ENCODE data around the gene CYB5R4.

The CYB5R4 gene

GRCh38 chr6:83985715-83986114 is 126.2 kb downstream of the CYB5R4 start:
- no peak for DNase-seq

GRCh38 chr6:83998021-83998584 is 138.6 kb downstream of the CYB5R4 start:
- no peak for DNase-seq

DNA sequence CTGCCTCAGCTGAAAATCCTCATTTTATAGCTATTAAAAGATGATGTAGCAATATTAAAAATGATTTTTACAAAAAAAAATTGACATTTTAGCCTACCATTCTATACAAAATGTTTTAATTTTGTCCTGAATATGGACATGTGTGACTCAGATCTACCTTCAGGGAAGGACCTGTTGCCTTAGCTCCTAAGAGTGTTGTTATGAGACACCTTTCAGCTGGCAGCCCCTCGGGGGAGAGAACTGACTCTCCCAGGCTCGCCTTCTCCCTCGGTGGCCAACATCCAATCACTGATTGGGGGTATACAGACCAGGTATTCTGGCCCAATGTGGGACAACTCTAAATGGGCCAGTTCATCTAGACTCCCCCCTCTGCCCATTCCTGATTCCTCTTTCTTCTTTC is 141.6 kb downstream of the CYB5R4 start:
- no peak for DNase-seq

GRCh38 chr6:84002226-84002625 is 142.7 kb downstream of the CYB5R4 start:
- no peak for DNase-seq

DNA sequence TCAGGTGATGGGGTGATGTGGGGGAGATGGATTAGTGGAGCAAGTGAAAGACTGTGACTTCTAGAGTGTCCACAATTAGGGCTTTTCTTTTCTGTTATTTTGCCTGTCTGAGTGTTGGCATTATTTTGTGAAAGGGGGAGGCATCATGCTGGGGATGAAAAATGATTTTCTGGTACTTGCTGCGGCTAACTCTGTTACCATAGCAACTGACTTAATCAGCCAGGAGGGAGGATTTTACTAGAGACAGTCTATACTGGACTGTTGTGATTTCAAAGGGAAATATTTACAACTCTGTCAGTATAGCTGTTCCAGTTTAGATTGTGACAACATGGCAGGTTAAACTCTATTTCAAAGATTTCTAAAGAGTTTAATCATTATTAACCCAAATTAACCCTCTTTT is 143.6 kb downstream of the CYB5R4 start:
- DNase-seq = no peak

DNA sequence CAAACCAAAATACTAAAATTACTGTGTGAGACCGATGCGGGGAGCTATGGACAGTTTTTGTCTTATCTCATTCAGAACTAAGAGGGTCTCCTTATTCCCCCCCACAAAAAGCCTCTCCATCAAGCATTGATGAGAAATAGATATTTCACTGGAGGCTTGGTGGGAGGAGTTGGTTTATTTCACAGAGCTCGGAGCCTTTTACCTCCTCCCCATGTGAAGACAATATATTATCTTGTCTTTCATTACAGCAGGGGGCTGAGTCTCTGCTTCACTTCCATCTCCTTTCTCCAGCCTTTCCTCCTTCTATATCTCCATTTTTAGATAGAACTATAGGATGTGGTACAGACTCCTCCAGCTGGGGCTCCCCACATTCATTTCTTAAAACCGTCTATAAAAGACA is 144.2 kb downstream of the CYB5R4 start:
- no peak for DNase-seq

GRCh38 chr6:84007871-84008270 is 148.4 kb downstream of the CYB5R4 start:
- DNase-seq = no peak

- DNase-seq = no peak
These were observed 153.9 kb downstream of the CYB5R4 start for GRCh38 chr6:84013354-84013753.

- DNase-seq = no peak
These were observed 154.4 kb downstream of the CYB5R4 start for GRCh38 chr6:84013931-84014330.

DNA sequence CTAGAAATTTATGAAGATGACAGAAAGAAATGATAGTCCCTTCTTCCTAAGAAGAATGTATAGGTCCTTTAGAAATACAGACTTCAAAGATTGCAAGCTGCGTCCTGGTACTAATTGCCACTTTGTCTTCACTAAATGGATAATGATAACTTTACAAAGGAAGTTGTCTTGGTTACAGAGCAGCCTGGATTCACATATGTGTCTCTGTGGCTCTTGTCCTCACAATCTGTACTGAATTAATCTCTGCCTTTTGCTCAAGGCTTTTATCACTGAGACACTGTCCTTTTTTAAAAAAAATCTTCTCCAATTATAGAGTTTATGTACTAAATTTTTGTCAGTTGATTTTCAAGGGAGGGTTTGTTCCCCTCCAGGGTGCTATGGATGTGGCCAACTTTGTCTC is 156.5 kb downstream of the CYB5R4 start:
- no peak for DNase-seq

Data from fibroblast of skin of abdomen (primary cell).